HS-5 (cell line): Measurements from ENCODE around the gene TANGO2.

ENCODE experiments used
- DNase-seq: peaks from one replicate; pipeline ENCODE4 v3.0.0-alpha.2; 2012; ENCODE audit warnings: low read depth

Gene TANGO2

DNA sequence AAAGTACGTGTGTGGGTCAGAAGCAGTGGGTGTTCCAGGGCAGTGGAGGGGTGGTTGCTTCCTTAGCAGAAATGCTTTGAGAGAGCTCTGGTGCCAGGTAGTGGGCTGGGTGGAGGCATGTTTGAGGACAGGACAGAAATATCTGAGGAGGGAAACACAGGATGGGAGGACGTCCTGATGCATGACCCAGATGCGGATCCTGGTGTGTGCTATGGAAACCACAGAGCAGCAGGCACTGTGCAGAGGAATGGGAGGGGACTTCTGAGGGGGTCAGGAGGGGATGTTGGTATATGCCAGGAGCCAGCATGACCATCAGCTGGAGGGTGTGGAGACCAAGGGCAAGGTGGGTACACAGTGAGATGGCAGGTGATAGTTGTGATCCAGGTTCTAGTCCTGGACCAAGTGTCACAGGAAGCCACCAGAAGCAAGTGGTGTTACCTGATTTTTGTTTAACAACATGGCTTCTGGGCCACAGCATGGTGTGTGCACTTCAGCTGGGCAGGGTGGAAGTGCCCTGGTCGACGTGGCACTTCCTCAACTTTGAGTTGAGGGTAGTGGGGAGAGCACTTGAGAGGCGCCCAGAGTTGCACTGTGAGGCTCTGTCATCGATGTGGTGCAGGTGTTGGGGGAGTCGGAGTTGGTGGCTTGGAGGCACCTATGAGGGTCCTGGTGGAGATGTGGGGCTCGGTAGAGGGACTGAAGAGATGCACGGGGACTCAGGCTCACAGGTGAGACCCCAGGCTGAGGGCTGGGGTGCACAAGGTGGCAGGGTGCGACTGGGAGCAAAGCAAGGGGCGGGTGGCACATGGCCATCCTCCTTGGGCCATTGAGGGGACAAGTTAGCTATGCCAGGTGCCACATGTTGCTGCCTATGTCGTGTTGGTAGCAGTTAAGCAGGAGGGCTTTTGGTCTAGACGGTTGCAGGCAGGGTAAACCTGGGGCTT is 66.7 kb downstream of the TANGO2 start:
- DNase-seq: no peak

DNA sequence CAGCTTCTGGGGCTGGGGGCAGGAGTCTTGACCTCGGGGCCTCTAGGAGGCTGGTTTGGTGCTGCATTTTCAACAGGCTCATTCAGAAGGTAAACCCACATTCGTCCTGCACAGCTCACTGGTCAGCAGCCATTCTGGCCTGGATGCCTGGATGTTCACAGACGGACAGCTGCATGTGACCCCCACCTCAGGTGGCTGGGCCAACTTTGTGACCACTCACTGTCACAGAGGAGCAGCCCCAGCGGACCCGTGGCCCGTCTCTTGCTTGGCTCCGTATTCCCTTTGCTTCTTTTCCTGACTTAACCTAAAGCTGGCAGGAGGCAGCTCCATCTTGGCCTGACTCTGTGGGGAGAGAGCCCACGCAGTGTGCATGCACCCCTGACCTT is 67.3 kb downstream of the TANGO2 start:
- DNase-seq: no peak

GRCh38 chr22:20089226-20089976 is 68.5 kb downstream of the TANGO2 start:
- no peak for DNase-seq

GRCh38 chr22:20089977-20090729 is 69.2 kb downstream of the TANGO2 start:
- no peak for DNase-seq

GRCh38 chr22:20090730-20091240 is 69.9 kb downstream of the TANGO2 start:
- no peak for DNase-seq

DNA sequence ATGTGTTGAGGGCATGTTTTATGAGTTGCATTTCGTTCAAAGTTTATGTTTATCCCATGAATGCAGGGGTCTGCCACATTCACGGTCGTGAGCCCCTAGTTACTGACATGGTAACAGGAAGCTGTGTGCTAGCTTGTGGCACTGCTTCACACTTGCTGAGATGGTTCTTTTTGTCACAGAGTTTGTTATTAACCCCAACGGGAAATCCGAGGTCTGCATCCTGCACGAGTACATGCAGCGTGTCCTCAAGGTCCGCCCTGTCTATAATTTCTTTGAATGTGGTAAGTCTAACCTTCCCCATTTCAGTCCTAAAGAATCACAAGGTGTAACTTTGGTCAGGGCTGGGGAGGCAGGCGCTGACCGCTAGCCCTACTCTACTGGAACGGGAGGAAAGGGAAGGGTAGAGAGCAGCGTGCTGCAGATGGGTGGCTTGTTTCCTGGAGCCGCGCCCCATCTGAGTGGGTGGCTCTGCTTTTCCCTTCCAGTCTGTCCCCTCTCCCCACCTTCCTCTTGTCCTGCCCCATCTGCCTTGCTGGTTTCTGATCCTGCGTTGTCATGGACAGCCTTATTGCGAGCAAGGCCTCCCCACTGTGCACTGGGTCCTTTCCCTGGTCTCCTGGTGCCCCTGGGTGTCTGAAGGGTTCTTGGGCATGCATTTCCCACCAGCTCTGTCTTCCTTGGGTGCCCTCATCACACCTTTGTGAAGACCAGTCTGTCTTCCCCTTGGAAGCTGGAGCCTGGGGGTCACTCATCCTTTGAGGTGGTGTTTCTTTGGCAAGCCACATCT is 71.0 kb downstream of the TANGO2 start:
- no peak for DNase-seq

GRCh38 chr22:20092477-20092854 is 71.6 kb downstream of the TANGO2 start:
- no peak for DNase-seq

GRCh38 chr22:20093418-20094196 is 72.7 kb downstream of the TANGO2 start:
- DNase-seq: no peak

- DNase-seq: no peak
Measured at GRCh38 chr22:20094197-20094807, 73.4 kb downstream of the TANGO2 start.

DNA sequence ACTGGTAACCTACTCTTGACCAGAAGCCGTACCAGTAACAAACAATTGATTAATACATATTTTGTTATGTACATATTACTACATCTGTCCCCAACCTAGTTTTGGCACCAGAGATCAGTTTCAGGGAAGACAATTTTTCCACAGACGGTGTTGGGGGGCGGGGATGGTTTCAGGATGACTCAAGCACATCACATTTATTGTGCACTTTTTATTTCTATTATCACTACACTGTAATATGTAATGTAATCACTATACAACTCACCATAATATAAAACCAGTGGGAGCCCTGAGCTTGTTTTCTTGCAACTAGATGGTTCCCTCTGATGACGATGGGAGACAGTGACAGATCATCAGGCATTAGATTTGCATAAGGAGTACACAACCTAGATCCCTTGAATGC is 74.6 kb downstream of the TANGO2 start:
- no peak for DNase-seq

- no peak for DNase-seq
Measured at GRCh38 chr22:20096574-20097420, 75.9 kb downstream of the TANGO2 start.

- DNase-seq: no peak
Measured at GRCh38 chr22:20099099-20099711, 78.3 kb downstream of the TANGO2 start.

DNA sequence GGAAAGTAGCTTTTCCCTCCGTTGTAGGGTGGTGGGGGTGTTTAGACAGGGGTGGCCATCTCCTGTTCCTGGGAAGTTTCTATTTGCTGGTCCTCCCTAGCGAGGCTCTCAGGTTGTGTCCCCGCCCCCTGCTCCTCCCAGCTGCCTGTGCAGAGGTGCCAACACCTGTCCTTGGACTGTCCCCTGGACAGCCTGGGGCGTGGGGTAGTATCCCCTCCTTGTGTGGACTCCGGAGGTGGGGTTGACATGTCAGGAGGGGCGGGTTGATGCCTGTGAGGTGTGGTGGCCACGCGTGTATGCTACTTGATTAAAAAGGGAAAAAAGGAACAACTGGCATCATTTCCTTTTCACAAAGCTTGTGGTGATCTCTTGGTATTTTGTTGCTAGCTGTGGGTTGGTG is 80.7 kb downstream of the TANGO2 start:
- no peak for DNase-seq

GRCh38 chr22:20102203-20102780 is 81.4 kb downstream of the TANGO2 start:
- DNase-seq: no peak

- no peak for DNase-seq
Measured at GRCh38 chr22:20105456-20106204, 84.7 kb downstream of the TANGO2 start.

DNA sequence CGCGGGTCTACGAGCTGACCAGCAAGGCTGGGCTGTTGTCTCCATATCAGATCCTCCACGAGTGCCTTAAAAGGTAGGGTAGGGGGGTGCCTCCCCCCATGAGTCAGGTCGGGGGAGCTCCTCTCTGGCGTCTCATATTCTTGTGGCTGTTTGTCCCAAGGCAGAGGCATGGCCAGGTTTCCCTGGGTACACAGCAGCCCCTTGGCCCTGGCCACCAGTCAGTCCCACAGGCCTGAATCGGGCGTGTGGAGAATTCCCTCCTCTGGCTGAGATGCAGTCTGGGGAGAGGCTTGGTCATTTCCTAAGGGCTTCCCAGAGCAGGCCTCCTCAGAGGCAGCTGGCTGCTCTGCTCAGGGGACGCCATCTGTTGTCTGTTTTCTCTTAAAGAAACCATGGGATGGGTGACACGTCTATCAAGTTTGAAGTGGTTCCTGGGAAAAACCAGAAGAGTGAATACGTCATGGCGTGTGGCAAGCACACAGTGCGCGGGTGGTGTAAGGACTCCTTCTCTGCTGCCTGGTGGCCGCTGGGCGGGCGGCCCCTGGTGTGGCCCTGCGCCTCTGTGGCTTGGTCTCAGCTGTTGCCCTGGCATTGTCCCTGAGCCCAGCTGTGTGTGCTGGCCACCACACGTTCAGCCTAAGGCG is 85.4 kb downstream of the TANGO2 start:
- no peak for DNase-seq

GRCh38 chr22:20106849-20107237 is 85.9 kb downstream of the TANGO2 start:
- no peak for DNase-seq
